ENCODE measurements around the gene NEMP1. TPM values are rescaled to one million over a fixed set of nuclear protein-coding genes. Genes with fewer than 3 reads are reported as not detected.

Gene NEMP1
- total and polyA plus RNA-seq, 3 donors from 2014 or later, result 15.9 to 18.2 (median 18.1) TPM

DNA sequence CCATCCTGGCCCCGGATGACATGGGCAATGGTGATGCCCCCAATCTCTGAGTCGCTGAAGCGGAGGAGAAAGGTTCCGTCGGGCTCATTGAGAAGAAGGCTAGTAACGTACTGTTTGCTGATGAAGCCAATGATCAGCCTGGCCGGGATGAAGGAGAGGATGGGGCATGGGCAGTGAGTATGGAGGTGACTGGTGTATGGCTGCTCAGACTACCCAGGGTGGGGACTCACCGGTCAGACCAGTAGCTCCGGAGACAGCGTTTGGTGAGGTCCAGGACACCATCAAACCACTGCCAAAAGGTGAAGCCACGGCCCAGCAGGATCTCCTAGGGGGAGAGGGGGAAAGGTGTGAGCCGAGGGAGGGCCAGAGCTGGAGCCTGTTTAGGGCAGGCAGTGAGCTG is 21.2 kb upstream of the NEMP1 start:
- no peak for DNase-seq
- Histone ChIP-seq H3K27ac (no peak overlapping the region), H3K27me3 (no peaks in the 10 kb centered on the region)

DNA sequence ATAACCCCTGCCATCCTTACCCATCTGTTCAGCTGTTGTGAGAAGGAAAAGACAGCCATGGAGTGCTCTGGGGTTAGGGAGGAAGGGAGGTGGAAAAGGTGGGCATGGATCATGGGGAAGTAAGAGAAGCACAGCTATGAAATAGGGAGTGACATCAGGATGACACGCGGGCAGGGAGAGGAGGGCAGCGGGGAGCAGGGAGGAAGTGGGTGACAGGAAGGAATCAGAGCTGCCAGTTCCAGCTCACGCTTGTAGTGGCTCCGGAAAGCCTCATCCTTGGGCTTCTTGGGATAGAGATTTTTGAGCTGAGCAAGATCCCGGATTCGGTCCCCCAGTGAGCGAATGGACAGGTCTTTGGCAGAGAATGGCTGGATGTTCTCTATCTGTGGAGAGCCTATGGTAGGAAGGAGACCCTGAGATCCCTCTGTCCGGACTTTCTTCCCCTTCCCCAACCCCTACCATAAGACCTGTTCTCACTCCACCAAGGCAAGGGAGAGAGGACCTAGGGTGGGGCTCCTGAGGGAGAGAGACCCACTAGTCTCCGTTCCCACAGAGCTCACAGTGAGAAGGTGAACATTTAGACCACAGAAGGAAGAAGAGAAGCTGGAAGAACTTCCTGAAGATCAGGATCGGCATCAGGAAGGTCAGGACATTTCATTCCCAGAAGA is 20.6 kb upstream of the NEMP1 start:
- no peaks in the 10 kb centered on the region for H3K27me3 ChIP-seq
- no peak for DNase-seq
- no peaks in the 10 kb centered on the region for H3K9me3 ChIP-seq
- intact Hi-C loops (cut with DNase I; ENCODE audit: low total_unique reads), result no loop called here
- TF ChIP-seq POLR2A (IDR thresholded peaks at IDR 0.05), result no peak
- TF ChIP-seq, protein P1, sequence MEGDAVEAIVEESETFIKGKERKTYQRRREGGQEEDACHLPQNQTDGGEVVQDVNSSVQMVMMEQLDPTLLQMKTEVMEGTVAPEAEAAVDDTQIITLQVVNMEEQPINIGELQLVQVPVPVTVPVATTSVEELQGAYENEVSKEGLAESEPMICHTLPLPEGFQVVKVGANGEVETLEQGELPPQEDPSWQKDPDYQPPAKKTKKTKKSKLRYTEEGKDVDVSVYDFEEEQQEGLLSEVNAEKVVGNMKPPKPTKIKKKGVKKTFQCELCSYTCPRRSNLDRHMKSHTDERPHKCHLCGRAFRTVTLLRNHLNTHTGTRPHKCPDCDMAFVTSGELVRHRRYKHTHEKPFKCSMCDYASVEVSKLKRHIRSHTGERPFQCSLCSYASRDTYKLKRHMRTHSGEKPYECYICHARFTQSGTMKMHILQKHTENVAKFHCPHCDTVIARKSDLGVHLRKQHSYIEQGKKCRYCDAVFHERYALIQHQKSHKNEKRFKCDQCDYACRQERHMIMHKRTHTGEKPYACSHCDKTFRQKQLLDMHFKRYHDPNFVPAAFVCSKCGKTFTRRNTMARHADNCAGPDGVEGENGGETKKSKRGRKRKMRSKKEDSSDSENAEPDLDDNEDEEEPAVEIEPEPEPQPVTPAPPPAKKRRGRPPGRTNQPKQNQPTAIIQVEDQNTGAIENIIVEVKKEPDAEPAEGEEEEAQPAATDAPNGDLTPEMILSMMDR (IDR thresholded peaks at IDR 0.05), result no peak
- H3K4me1 ChIP-seq, result peaks cover 3% of the 10 kb centered on the region
- WGBS, 2 donors, result 80% methylated on average over 11 of the region's 11 CpGs
- H3K27ac ChIP-seq, result no peak overlapping the region
- no peak overlapping the region for H3K4me3 ChIP-seq
- H3K36me3 ChIP-seq (ENCODE audit: low read depth, missing control alignments), result no peaks in the 10 kb centered on the region

More for the DNA sequence above, 21.2 kb upstream of the NEMP1 start:
- TF ChIP-seq, protein P1 (IDR thresholded peaks at IDR 0.05), result no peak
- TF ChIP-seq POLR2A (IDR thresholded peaks at IDR 0.05), result no peak
- Histone ChIP-seq H3K36me3 (ENCODE audit: low read depth, missing control alignments) (no peaks in the 10 kb centered on the region), H3K4me3 (no peak overlapping the region), H3K9me3 (no peaks in the 10 kb centered on the region), H3K4me1 (no peaks in the 10 kb centered on the region)
- intact Hi-C loops (cut with DNase I; ENCODE audit: low total_unique reads), result no loop called here
- WGBS, 2 donors, result 81 to 90% methylated on average over 12 of the region's 12 CpGs

DNA sequence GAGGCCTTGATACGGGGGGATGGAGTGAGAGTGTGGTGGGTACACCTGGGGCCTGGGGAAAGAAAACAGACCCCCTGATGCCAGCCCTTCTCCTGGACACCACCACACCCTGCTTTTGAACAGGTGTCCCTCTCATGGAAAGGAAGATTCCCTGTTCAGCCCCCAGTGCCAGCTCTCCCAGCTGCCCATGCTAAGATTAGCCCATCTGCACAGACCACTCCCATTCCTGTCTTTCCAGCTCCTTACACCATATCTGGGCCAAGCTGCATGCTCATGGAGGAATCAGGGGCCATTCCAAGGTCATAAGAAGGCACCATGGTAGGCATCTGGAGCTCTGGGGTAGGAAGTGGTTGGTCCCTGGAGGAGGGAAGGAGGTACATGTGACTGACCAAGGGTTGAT is 20.0 kb upstream of the NEMP1 start:
- TF ChIP-seq POLR2A (IDR thresholded peaks at IDR 0.05), result no peak
- TF ChIP-seq, protein P1 (IDR thresholded peaks at IDR 0.05), result no peak
- no peak overlapping the region for H3K27ac ChIP-seq
- H3K4me1 ChIP-seq, result peaks cover 9% of the 10 kb centered on the region
- 100% methylated on average over 1 of the region's 1 CpG for WGBS, 2 donors
- no peaks in the 10 kb centered on the region for H3K9me3 ChIP-seq
- H3K27me3 ChIP-seq, result no peaks in the 10 kb centered on the region
- no peak for DNase-seq
- H3K4me3 ChIP-seq, result no peak overlapping the region
- intact Hi-C loops (cut with DNase I; ENCODE audit: low total_unique reads), result no loop called here
- no peaks in the 10 kb centered on the region for H3K36me3 ChIP-seq (ENCODE audit: low read depth, missing control alignments)

DNA sequence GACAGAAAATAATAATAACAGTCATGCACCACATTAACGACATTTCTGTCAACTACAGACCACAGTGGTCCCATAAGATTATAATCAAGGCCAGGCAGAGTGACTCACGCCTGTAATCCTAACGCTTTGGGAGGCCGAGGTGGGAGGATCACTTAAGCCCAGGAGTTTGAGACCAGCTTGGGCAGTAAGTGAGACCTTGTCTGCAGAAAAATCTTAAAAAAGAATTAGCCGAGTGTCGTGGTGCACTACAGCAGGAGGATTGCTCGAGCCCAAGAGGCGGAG is 18.9 kb upstream of the NEMP1 start:
- H3K4me1 ChIP-seq, result peaks cover 20% of the 10 kb centered on the region
- no peak overlapping the region for H3K27ac ChIP-seq
- TF ChIP-seq POLR2A (IDR thresholded peaks at IDR 0.05), result no peak
- TF ChIP-seq, protein P1 (IDR thresholded peaks at IDR 0.05), result no peak
- no peak overlapping the region for H3K4me3 ChIP-seq
- H3K9me3 ChIP-seq, result no peaks in the 10 kb centered on the region
- WGBS, 2 donors, result 78 to 91% methylated on average over 8 of the region's 8 CpGs
- no peak for DNase-seq
- no peaks in the 10 kb centered on the region for H3K27me3 ChIP-seq
- H3K36me3 ChIP-seq (ENCODE audit: low read depth, missing control alignments), result no peaks in the 10 kb centered on the region
- intact Hi-C loops (cut with DNase I; ENCODE audit: low total_unique reads), result no loop called here

All from testis (tissue), 3 donors.